HEK293 (cell line): ENCODE data around the gene FXYD1.
A peak's percentile ranks its signal among the peaks of the same experiment; 100 is the strongest.

ENCODE experiments used
- CTCF ChIA-PET: fragments of 350-600 bp; formaldehyde crosslinking; extraction: SDS; loops from one replicate; lab custom pipeline; 2021; ENCODE audit warnings: antibody characterized with exemption; lab: Yijun Ruan, JAX
- POLR2A ChIA-PET: fragments of 300-600 bp; formaldehyde crosslinking; extraction: SDS; loops from one replicate; lab custom pipeline; 2020; ENCODE audit warnings: antibody characterized with exemption, inconsistent platforms; lab: Yijun Ruan, JAX
- H3K27ac ChIP-seq: fragments of 200-500 bp; sonication (Bioruptor generic); 2 replicates; pipeline ENCODE4 v1.5.1; 2014; ENCODE audit warnings: low read depth, low read length, control low read depth, inconsistent platforms; ENCODE audit errors: extremely low read depth
- H3K36me3 ChIP-seq, 2 experiments: fragments of 200-500 bp in 1 of 2; sonication (Bioruptor generic) in 1 of 2; 1 replicate in 1 of 2; 2 replicates in 1 of 2; pipeline ENCODE4 v1.5.1; 2014 to 2017; ENCODE audit warnings: inconsistent platforms in 2 of 2, low read length in 2 of 2; ENCODE audit not compliant: control insufficient read depth in 2 of 2, insufficient read depth in 1 of 2
- H3K4me1 ChIP-seq: fragments of 200-500 bp; sonication (Bioruptor generic); 2 replicates; pipeline ENCODE4 v1.5.1; 2014; ENCODE audit warnings: mild to moderate bottlenecking, low read length, inconsistent platforms; ENCODE audit not compliant: control insufficient read depth, insufficient read depth
- H3K4me3 ChIP-seq: 2 replicates; pipeline ENCODE4 v1.5.1; 2011; ENCODE audit warnings: low read depth, mild to moderate bottlenecking, control low read depth, low read length, moderate library complexity
- H3K9me3 ChIP-seq: fragments of 200-500 bp; sonication (Bioruptor generic); 2 replicates; pipeline ENCODE4 v1.5.1; 2014; ENCODE audit warnings: low read depth, low read length, inconsistent platforms; ENCODE audit not compliant: control insufficient read depth, insufficient read depth
- HOXD13 ChIP-seq: sonication (generic); formaldehyde crosslinking; IDR thresholded peaks from 2 replicates; pipeline ENCODE4 v1.8.0; 2022; ENCODE audit warnings: missing genetic modification reagents, borderline replicate concordance
- INSM2 ChIP-seq: fragments of 450-650 bp; formaldehyde crosslinking; IDR thresholded peaks from 2 replicates; pipeline ENCODE4 v1.5.1; 2016; ENCODE audit warnings: missing biosample characterization, missing genetic modification characterization
- KLF8 ChIP-seq: fragments of 450-650 bp; formaldehyde crosslinking; IDR thresholded peaks from 2 replicates; pipeline ENCODE4 v1.5.1; 2016; ENCODE audit warnings: missing biosample characterization, missing genetic modification characterization
- PATZ1 ChIP-seq: fragments of 450-650 bp; formaldehyde crosslinking; IDR thresholded peaks from 2 replicates; pipeline ENCODE4 v1.5.1; 2016; ENCODE audit warnings: missing biosample characterization, missing genetic modification characterization
- PBX3 ChIP-seq: sonication (generic); formaldehyde crosslinking; IDR thresholded peaks from 2 replicates; pipeline ENCODE4 v1.8.1; 2022; ENCODE audit warnings: mild to moderate bottlenecking, moderate library complexity, missing genetic modification reagents
- PRDM6 ChIP-seq: fragments of 450-650 bp; formaldehyde crosslinking; IDR thresholded peaks from 2 replicates; pipeline ENCODE4 v1.5.1; 2017; ENCODE audit warnings: missing biosample characterization, missing genetic modification characterization
- REPIN1 ChIP-seq: fragments of 450-650 bp; formaldehyde crosslinking; IDR thresholded peaks from 2 replicates; pipeline ENCODE4 v1.5.1; 2017; ENCODE audit warnings: missing biosample characterization, missing genetic modification characterization, low read depth
- SP7 ChIP-seq: fragments of 450-650 bp; formaldehyde crosslinking; IDR thresholded peaks from 2 replicates; pipeline ENCODE4 v1.5.1; 2016; ENCODE audit warnings: missing biosample characterization, missing genetic modification characterization
- YY1 ChIP-seq: fragments of 450-650 bp; formaldehyde crosslinking; IDR thresholded peaks from 2 replicates; pipeline ENCODE4 v1.5.1; 2018; ENCODE audit warnings: missing biosample characterization, missing genetic modification characterization
- YY2 ChIP-seq: fragments of 450-650 bp; formaldehyde crosslinking; IDR thresholded peaks from 2 replicates; pipeline ENCODE4 v1.5.1; 2016; ENCODE audit warnings: missing biosample characterization, missing genetic modification characterization
- ZBTB17 ChIP-seq: fragments of 450-650 bp; formaldehyde crosslinking; IDR thresholded peaks from 2 replicates; pipeline ENCODE4 v1.5.1; 2016; ENCODE audit warnings: missing biosample characterization, missing genetic modification characterization
- ZBTB44 ChIP-seq: fragments of 450-650 bp; IDR thresholded peaks from 2 replicates; pipeline ENCODE4 v1.5.1; 2018; ENCODE audit warnings: missing biosample characterization, mild to moderate bottlenecking, missing genetic modification characterization
- ZBTB48 ChIP-seq: fragments of 450-650 bp; formaldehyde crosslinking; IDR thresholded peaks from 2 replicates; pipeline ENCODE4 v1.5.1; 2016; ENCODE audit warnings: missing biosample characterization, missing genetic modification characterization
- ZFHX2 ChIP-seq: fragments of 450-650 bp; formaldehyde crosslinking; conservative IDR thresholded peaks from 2 replicates; pipeline ENCODE4 v1.5.1; 2016; ENCODE audit warnings: missing biosample characterization, missing genetic modification characterization
- ZNF133 ChIP-seq: fragments of 450-650 bp; formaldehyde crosslinking; IDR thresholded peaks from 2 replicates; pipeline ENCODE4 v1.5.1; 2016; ENCODE audit warnings: missing biosample characterization, missing genetic modification characterization
- ZNF169 ChIP-seq: fragments of 450-650 bp; formaldehyde crosslinking; IDR thresholded peaks from 2 replicates; pipeline ENCODE4 v1.5.1; 2016; ENCODE audit warnings: missing biosample characterization, missing genetic modification characterization
- ZNF26 ChIP-seq: fragments of 450-650 bp; formaldehyde crosslinking; IDR thresholded peaks from 2 replicates; pipeline ENCODE4 v1.5.1; 2016; ENCODE audit warnings: missing biosample characterization, missing genetic modification characterization
- ZNF449 ChIP-seq: fragments of 450-650 bp; formaldehyde crosslinking; IDR thresholded peaks from 2 replicates; pipeline ENCODE4 v1.5.1; 2017; ENCODE audit warnings: missing biosample characterization, mild to moderate bottlenecking, missing genetic modification characterization, moderate library complexity
- ZNF501 ChIP-seq: fragments of 450-650 bp; formaldehyde crosslinking; IDR thresholded peaks from 2 replicates; pipeline ENCODE4 v1.5.1; 2016; ENCODE audit warnings: missing biosample characterization, missing genetic modification characterization
- ZNF514 ChIP-seq: fragments of 450-650 bp; formaldehyde crosslinking; IDR thresholded peaks from 2 replicates; pipeline ENCODE4 v1.5.1; 2016; ENCODE audit warnings: missing biosample characterization, missing genetic modification characterization
- ZNF530 ChIP-seq: fragments of 450-650 bp; formaldehyde crosslinking; IDR thresholded peaks from 2 replicates; pipeline ENCODE4 v1.5.1; 2016; ENCODE audit warnings: low read depth, missing biosample characterization, missing genetic modification characterization
- ZNF600 ChIP-seq: fragments of 450-650 bp; formaldehyde crosslinking; IDR thresholded peaks from 2 replicates; pipeline ENCODE4 v1.5.1; 2016; ENCODE audit warnings: missing biosample characterization, missing genetic modification characterization
- ZNF654 ChIP-seq: fragments of 450-650 bp; formaldehyde crosslinking; IDR thresholded peaks from 2 replicates; pipeline ENCODE4 v1.5.1; 2016; ENCODE audit warnings: low read depth, missing biosample characterization, missing genetic modification characterization
- ZNF76 ChIP-seq: fragments of 450-650 bp; formaldehyde crosslinking; IDR thresholded peaks from 2 replicates; pipeline ENCODE4; 2016; ENCODE audit warnings: low read depth, missing biosample characterization, missing genetic modification characterization, borderline replicate concordance
- ZSCAN16 ChIP-seq: fragments of 450-650 bp; formaldehyde crosslinking; IDR thresholded peaks from 2 replicates; pipeline ENCODE4 v1.5.1; 2016; ENCODE audit warnings: missing biosample characterization, missing genetic modification characterization
- ZXDB ChIP-seq: fragments of 450-650 bp; formaldehyde crosslinking; IDR thresholded peaks from 2 replicates; pipeline ENCODE4 v1.5.1; 2016; ENCODE audit warnings: missing biosample characterization, missing genetic modification characterization

Gene FXYD1

GRCh38 chr19:35153701-35154524 is 15.3 kb downstream of the FXYD1 start:
- Histone ChIP-seq H3K4me1 (peaks cover 24% of the 10 kb centered on the region), H3K9me3 (no peaks in the 10 kb centered on the region), H3K36me3 (peaks cover 17 to 23% of the 10 kb centered on the region in 2 experiments), H3K4me3 (peak overlapping the region; percentile 57), H3K27ac (peak overlapping the region; percentile 30; the same call in 1 of the 2 replicates)
- ChIA-PET POLR2A (interaction anchor here (0.6 to 2.7 kb wide), 6 partner anchors 9 to 152 kb away, joined by 3 to 25 read pairs (median 5); partner anchors contain the start of gene LGI4), CTCF (interaction anchor here (0.5 to 5.9 kb wide), 27 partner anchors 8 to 841 kb away, joined by 3 to 82 read pairs (median 4); partner anchors contain the start of genes FXYD7 and LGI4)
- TF ChIP-seq KLF8 (tag by site-specific recombination) (no peak), ZBTB44 (tag by site-specific recombination) (no peak), ZXDB (tag by site-specific recombination) (no peak), ZNF76 (tag by site-specific recombination) (no peak), YY2 (tag by site-specific recombination) (no peak), ZNF133 (tag by site-specific recombination) (no peak), ZBTB17 (tag by site-specific recombination) (no peak), PRDM6 (tag by site-specific recombination) (no peak), ZNF449 (tag by site-specific recombination) (no peak), ZNF530 (tag by site-specific recombination) (no peak), ZNF26 (no peak), ZNF501 (tag by site-specific recombination) (no peak), ZSCAN16 (tag by site-specific recombination) (no peak), ZNF514 (no peak), ZBTB48 (peak; percentile 33; the same call in 1 of the 2 replicates), PATZ1 (tag by site-specific recombination) (no peak), ZNF600 (no peak), REPIN1 (tag by site-specific recombination) (no peak), HOXD13 (CRISPR knock-in tag) (no peak), ZNF169 (tag by site-specific recombination) (no peak), PBX3 (CRISPR knock-in tag) (no peak), ZFHX2 (tag by site-specific recombination) (no peak), INSM2 (tag by site-specific recombination) (no peak), SP7 (no peak), YY1 (tag by site-specific recombination) (0 out of 2 replicates have a peak, but pooled peaks have one; percentile 35), ZNF654 (tag by site-specific recombination) (no peak)
